ENCODE measurements around the gene MYO5A.
A peak's percentile ranks its signal among the peaks of the same experiment; 100 is the strongest.

Gene MYO5A

DNA sequence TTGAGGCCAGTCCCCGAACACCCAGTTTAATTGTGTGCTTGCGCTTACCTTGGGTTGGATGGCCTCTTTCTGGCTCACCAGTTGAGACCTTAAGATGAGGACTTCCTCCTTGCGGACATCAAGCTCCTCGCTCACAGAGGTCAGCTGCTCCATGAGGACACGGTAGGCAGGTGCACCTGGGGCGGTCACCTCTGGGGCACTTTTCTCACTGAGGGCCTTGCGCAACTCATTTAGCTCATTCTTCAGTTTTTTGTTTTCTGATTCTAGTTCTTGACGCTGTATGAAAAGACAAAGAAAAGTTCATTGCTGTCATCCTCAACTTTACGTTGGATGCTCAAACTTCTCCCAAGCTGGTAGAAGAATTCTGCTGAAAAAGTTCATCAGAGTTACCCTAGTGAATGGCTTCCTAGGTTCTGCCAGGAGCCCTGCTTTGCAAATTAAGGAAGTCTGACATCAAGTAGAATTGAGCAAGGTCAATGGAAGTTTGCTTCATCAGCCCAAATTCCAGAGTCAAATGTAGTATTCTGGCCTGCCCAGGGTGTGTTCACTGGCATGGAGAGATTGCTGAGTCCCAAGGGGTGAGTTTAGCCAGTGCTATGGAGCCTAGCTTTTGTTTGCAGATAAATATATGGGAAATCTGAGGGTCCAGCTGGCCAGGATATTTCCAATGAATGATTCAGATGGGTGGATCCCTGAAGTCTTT lies 177.3 kb downstream of the MYO5A start:
- H3K4me3 ChIP-seq (ENCODE audit: low read length) = no peak overlapping the region
- DNase-seq (ENCODE audit: low read depth, low spot score) = no peak

DNA sequence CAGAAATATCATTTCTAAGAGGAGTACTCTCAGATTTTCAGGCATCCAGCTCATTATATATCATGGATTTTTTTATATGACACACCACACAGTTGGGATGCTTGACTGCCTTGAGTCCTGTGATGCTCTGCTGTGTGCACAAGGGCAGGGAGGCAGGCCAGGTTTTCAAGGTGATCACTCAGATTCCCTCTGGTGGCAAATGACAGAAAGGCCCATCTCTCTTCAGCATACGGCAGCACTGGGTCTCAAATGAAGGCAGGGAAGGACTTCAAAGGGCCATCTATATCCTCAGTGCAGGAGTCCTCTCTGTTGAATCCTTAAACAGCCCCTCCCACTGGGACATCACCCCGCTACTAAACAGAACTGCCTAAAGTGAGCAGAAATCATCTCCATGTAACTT lies 178.3 kb downstream of the MYO5A start:
- DNase-seq (ENCODE audit: low read depth, low spot score) = no peak

DNA sequence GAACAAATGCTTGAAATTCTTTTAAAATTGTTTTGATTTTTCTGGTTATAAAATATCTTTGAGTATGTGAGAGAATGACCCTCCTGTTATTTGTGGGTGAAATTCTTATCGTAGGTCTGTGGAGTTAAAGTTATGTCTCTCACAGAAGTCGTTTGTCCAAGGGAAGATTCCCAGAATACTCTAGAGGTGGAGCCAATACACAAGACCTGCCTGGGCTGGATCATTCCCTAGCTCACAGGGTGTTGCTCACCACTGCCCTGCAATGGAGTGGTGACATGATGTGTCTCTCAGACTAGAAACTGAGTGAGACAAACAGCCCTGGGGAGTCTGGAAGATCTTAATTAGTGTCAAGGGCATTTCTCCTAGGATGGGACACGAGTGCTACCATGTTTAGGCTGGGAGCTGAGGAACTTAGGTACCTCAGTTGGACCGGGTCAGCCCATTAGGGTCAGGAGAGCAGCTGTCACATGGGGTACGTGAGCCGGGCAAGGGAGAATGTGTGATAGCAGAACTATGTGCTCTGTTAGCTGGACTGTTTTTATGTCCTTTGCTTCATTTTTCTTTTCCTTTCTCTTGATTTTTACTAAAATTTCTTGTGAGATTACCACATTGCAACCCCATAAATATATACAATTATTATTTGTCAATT lies 179.5 kb downstream of the MYO5A start:
- no peak for DNase-seq (ENCODE audit: low read depth, low spot score)
- no peak overlapping the region for H3K4me3 ChIP-seq (ENCODE audit: low read length)

More for the DNA sequence above, 178.3 kb downstream of the MYO5A start:
- no peak overlapping the region for H3K4me3 ChIP-seq (ENCODE audit: low read length)

DNA sequence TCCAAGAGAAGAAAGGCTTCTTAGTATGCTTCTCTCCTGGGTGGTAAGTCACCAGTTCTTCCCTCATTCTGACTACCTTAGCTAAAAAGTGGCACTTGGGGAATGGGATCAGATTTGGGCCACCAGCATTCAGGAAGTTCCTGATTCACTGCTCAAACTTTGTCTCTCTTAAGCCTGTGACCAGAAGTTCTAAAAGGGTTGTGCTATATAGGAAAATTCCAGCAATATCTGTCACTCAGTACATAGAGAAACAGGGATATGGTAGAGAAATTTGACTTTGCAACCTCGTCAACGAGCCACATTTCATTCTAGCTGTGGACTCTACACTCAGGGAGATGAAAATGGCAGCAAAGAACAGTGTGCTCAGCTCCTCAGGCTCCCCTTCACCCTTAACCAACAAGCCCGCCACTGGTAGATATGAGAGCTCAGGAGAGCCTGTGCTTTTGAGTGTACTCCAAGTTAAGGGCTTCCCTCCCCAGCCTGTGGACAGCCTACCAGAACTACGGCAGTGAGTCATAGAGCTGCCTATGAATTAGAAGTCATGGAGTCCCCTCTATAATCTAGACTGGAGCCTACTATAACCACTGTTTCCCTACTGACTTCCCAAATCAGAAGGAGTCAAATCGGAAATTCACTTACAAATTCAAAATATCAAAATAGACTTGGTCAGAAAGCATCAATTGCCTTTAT lies 180.5 kb downstream of the MYO5A start:
- H3K4me3 ChIP-seq (ENCODE audit: low read length) = no peak overlapping the region
- no peak for DNase-seq (ENCODE audit: low read depth, low spot score)

DNA sequence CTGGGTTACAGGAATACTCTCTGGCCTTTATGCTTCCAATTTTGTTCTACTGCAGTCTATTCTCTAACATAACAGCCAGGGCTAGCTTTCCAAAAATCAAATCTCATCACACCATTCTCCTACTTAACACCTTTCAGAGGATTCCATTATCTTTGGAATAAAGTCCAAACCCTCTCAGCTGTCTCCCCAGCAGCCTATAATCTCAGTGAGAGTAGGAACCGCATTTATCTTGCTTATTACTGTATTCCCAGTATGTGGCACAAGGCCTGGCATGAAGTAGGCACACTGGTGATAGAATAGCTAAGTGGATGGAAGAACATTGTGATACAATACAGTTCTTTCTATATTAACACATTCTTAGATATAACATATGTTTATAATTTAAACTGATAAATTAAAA lies 184.1 kb downstream of the MYO5A start:
- no peak for DNase-seq (ENCODE audit: low read depth, low spot score)
- H3K4me3 ChIP-seq (ENCODE audit: low read length) = no peak overlapping the region

DNA sequence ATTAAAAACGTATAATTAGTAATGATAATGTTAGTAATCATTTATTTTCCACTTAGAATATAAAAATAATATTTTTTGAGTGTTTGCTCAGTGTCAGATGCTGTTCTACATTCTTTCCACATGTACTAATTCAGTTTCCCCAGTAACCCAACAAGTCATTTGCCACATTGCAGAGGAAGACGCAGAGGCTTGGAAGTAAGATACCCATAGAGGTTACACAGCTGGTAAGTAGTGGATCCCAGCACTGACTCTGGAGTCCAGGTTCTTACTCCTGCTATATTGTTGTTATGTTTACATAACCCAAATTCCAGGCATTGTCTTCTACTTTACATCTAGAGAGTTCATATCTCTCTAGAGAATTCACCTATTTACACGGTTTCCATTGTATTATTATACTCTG lies 184.8 kb downstream of the MYO5A start:
- DNase-seq (ENCODE audit: low read depth, low spot score) = no peak
- no peak overlapping the region for H3K4me3 ChIP-seq (ENCODE audit: low read length)

DNA sequence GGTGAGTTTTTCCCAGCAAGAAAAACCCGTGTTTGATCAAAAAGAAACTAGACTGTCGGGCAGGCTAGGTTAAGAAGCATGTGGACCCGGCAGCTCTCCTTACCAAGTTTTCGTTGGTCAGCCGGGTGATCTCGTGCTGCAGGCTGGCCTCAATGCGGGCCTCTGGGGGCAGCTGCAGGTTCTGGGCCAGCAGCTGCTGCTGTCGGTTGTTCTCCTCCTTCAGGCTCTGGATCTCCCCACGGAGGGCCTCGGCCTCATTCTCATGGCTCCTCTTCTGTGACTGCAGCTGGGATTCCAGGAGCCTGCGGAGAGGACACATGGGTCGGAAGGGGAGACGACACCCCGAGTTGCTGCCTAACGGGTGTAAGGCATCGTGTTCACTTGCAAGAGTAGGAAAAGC lies 188.6 kb downstream of the MYO5A start:
- H3K4me3 ChIP-seq (ENCODE audit: low read length) = no peak overlapping the region
- no peak for DNase-seq (ENCODE audit: low read depth, low spot score)

DNA sequence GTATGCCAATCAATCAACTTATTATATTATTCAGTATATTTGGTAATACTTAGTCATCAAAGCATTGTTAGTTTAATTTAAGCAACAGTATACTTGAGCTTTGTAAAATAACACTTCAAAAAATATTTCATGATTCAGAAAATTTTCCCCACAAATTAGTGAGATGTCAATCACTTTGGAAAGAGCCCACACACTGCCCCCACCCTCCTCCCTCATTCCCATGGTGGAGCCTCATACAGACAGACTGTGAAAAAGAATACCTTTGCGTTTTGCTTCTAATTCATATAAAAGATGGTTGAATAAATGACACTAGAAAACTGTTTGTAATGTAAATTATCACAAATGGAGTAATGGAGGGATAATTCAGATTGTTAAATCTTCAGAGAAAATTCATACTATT lies 189.8 kb downstream of the MYO5A start:
- no peak for DNase-seq (ENCODE audit: low read depth, low spot score)
- no peak overlapping the region for H3K4me3 ChIP-seq (ENCODE audit: low read length)

DNA sequence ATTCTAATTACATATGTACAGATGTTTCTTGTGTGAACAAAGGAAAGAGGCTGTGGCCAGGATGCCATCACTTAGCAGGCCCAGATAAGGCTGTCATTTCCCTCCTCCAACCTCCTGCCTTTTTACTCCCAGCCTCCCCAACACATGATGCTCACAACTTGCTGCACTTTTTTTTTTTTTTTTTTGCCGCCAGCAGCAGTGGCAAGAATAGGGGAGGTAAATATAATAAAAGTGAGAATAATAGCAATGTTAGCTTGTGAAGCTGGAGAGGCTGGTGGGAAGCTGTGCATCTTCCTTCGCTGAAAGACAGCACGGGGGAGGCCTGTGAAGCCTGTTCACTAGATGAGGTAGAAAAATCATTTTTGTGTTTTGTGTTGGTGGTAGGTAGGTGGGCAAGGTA lies 190.6 kb downstream of the MYO5A start:
- H3K4me3 ChIP-seq (ENCODE audit: low read length) = no peak overlapping the region
- DNase-seq (ENCODE audit: low read depth, low spot score) = peak; percentile 70

DNA sequence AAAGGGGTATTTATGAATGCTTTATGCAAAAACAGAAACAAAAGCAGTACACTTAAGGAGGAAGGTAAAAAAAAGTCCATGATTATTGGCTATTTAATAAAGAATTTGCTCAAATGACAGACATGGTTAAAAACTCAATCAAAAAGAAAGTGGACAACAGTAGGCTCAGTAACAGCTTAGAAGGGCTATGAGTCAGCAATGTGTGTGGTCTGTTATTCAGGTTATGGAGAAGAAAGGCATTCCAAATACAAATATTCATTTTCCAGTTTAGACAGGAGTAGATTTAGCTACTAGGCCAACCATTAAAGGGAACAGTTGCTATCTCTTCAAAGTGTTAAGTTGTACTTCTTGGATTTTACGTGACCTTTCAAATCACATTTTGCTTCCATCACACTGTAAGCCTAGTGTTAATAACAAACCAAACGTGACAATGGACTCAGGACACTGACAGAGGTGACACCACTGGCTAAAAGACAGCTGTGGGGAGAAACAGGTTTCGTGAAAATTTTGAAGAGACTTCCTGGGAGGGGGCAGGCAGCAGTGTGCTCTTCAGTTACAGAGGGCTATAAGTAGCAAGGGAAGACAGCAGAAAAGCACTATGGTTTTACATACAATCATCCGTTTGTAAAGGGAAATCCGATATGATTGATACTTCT lies 191.4 kb downstream of the MYO5A start:
- no peak for DNase-seq (ENCODE audit: low read depth, low spot score)

DNA sequence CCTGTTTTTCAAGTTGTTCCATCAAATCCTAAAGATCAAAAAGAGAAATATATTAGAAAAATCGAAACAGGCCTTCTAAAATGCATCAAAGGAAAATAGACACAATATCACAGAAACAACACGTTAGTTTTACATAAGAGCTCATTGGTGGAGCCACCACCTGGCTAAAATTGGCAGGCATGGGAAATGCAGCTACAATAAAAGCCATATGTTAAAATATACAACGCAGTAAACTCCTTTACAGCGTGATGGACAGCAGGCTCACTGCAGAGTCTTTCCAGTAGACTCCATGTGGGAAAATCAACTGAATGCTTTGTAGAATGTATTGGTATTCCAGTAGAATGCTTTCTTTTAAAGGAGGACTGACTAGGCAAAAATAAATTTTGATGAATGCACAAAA lies 192.2 kb downstream of the MYO5A start:
- DNase-seq (ENCODE audit: low read depth, low spot score) = peak; percentile 18
- H3K4me3 ChIP-seq (ENCODE audit: low read length) = no peak overlapping the region

More for the DNA sequence above, 191.4 kb downstream of the MYO5A start:
- H3K4me3 ChIP-seq (ENCODE audit: low read length) = no peak overlapping the region

DNA sequence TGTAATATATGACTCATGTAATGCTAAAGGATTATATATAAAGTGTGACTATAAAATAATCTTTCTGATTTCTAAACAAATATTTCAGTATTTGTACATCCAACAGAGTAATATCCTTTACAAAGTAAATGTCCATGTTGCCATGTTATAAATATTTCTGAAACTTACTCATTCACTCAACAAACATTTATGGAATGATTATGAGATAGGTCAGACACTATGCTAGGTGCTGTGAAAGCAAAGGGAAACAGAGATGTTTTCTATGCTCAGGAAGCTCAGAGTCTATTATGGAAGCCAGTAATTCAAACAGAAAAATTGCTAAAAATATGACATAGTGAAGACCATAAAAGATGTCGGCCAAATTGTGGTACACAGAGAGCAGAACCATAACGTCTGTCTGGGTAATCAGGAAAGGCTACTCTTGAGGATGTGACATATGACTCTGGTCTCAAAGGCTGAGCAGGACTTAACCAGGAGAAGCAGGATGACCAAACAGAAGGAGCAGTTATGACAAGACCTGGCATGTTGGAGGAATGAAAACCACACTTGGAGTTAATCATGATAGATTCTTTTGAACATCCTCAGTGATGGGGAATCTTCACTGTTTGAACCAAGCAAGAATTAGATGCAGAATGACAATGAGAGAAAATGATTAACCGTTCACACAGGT lies 194.1 kb downstream of the MYO5A start:
- H3K4me3 ChIP-seq (ENCODE audit: low read length) = no peak overlapping the region
- DNase-seq (ENCODE audit: low read depth, low spot score) = no peak

DNA sequence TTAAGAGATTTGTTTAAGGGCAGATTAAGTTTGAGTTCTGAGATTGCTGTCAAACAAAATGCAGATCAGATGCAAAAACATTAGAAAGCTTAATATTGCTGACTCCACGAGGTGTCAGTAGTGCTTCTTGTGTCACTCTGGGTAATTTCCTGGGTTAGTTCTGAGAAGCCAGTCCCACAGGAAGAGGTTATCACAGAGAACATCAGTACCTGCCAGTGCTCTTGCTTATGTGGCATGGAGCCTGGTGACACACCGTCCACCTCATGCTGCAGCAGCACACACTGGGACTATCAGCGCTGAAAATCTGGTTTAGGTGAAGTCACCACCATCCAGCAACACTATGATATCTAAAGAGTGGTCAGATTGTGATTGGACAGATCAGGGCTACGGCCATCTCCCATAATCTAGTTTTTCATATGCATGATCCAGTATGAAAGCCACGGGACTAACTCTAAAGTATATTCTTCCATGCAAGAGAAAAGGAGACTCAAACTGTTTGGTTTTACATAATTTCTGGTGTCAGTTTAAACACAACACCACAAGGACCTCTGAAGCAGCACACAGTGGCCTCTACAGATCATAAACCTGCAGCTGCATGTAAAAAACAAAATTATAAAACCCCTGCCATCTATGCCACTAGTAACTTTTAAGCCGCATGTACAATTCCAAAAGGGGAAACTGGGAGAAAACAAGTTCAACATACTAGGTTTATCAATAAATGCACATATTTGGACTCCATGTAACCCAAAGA lies 197.0 kb downstream of the MYO5A start:
- peak; percentile 86 for DNase-seq (ENCODE audit: low read depth, low spot score)
- H3K4me3 ChIP-seq (ENCODE audit: low read length) = no peak overlapping the region

DNA sequence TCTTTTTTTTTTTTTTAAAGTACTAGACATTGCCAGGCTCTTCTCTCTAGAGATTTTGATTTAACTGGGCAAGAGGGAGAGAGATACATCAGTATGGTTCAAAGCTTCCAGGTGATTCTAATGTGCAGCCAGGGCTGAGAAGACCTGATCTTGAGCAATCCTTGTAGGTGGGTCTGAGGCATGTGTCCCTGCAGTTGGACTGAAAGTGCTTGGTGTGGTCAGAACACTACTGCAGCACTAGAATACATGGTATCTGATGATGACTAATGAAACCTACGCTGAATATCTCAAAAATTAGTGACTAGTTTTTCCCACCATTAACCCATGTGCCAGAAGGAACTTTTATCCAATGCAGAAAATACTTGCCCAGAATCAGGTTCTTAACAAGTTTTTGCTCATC lies 198.7 kb downstream of the MYO5A start:
- no peak overlapping the region for H3K4me3 ChIP-seq (ENCODE audit: low read length)
- no peak for DNase-seq (ENCODE audit: low read depth, low spot score)

DNA sequence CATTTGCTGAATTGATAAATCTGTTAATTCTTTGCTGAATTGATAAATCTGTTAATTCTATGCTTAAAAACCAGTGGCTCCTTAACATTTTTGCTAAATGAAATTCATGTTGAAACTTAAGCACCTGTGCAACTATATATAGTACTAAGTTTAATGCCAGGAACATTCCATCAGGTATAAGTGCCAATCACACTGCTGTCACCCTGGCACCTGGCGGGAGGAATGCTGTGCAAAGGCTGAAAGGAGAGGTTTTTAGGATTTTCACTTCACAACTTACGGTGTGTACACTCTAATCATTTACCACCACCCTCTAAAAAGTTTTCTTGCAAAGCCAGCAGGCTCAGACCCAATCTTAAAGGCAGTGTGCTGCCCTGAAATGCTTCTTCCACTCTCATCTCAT lies 199.5 kb downstream of the MYO5A start:
- no peak overlapping the region for H3K4me3 ChIP-seq (ENCODE audit: low read length)
- no peak for DNase-seq (ENCODE audit: low read depth, low spot score)

DNA sequence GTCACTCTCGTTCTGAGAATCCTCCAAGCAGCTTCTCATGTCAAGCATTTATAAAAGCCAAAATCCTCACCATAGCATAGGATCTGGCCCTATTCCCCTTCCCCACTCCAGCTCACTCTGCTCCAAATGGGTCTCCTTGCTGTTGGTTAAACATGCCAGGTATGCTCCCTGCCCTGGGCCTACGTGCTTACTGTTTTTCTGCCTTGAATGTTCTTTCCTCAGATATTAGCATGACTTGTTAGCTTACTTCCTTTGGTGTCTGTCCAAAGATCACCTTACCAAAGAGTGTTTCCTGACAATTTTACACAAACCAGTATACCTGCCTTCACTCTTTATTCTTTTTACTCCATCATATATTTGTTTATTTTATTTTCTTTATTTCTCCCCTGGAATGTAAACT lies 200.0 kb downstream of the MYO5A start:
- H3K4me3 ChIP-seq (ENCODE audit: low read length) = no peak overlapping the region
- no peak for DNase-seq (ENCODE audit: low read depth, low spot score)

DNA sequence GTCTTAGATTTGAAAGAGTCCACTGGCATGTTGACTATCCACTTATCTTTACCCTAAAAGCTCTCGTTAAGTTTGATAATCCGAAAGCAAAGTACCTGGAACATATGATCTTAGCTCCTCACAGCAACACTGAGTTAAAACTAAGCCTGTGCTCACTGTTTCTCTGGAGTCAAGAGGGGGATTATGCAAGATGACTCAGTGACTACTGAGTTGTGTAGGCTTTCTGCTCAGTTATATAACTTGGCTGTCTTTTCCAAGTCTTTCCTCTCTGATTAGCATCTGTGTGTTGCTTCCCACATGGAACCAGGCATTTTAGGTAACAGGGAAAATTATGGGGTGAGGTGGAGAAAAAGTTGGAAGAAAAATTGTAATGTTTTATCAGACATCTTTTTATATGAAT lies 201.9 kb downstream of the MYO5A start:
- H3K4me3 ChIP-seq (ENCODE audit: low read length) = no peak overlapping the region
- DNase-seq (ENCODE audit: low read depth, low spot score) = no peak

DNA sequence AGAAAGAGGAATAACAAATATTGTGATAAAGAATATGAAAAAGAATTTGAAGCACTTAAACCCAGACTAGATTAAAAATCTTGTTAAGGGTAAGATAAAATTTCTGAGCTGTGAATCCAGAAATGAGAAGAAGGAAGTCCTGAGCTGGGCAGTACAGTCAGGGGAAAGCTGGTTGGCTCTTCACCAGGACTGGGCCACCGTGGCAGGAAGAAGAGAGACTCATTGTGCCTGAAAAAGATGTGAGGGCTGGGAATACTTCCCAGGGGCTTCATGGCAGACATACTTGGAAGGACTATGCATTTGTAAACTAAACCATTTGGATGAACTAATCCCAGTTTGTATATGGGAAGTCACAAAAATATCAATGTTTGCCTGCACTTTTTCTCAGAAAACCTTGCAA lies 204.6 kb downstream of the MYO5A start:
- no peak overlapping the region for H3K4me3 ChIP-seq (ENCODE audit: low read length)
- no peak for DNase-seq (ENCODE audit: low read depth, low spot score)
